Vagina (tissue), 2 donors: ENCODE results near the gene WAS. TPM values are rescaled to one million over a fixed set of nuclear protein-coding genes. Genes with fewer than 3 reads are reported as not detected.

ENCODE experiments used
- DNase-seq, 2 donors: peaks; one replicate each; pipeline ENCODE4 v3.0.0-alpha.2; 2017; ENCODE audit errors: extremely low spot score in 2 of 2
- H3K27ac ChIP-seq: fragments of 200-600 bp; sonication (generic); one replicate; pipeline ENCODE4 v1.5.1; 2019
- H3K27me3 ChIP-seq: fragments of 200-600 bp; sonication (generic); one replicate; pipeline ENCODE4 v1.5.1; 2019
- H3K36me3 ChIP-seq, 2 donors: fragments of 200-600 bp; sonication (generic); one replicate each; pipeline ENCODE4 v1.5.1; 2017 to 2019
- H3K4me1 ChIP-seq: fragments of 200-600 bp; sonication (generic); one replicate; pipeline ENCODE4 v1.5.1; 2019
- H3K4me3 ChIP-seq, 2 donors: fragments of 200-600 bp; sonication (generic); 1 replicate in 1 of 2; 2 replicates in 1 of 2; pipeline ENCODE4 v1.5.1; 2016 to 2019
- H3K9me3 ChIP-seq: fragments of 200-600 bp; sonication (generic); one replicate; pipeline ENCODE4 v1.5.1; 2019
- POLR2A ChIP-seq, 2 donors: fragments of 450-650 bp; IDR thresholded peaks; one replicate each; pipeline ENCODE4 v1.6.1; 2017; ENCODE audit warnings: antibody characterized with exemption in 2 of 2, mild to moderate bottlenecking in 2 of 2, moderate library complexity in 2 of 2
- POLR2AphosphoS5 ChIP-seq, 2 donors: sonication (generic); formaldehyde crosslinking; IDR thresholded peaks; one replicate each; pipeline ENCODE4 v1.9.0; 2017; ENCODE audit warnings: antibody characterized with exemption in 2 of 2, mild to moderate bottlenecking in 2 of 2, low read depth in 1 of 2; ENCODE audit not compliant: insufficient read depth in 1 of 2
- intact Hi-C: fragments of 100-400 bp; cut with DNase I; formaldehyde crosslinking; loops from one replicate; pipeline ENCODE4 v1.15.1; 2023
- total RNA-seq: library from RNA; depleted of rRNA; stranded (reverse); fragments of >200 nt; gene quantifications from one replicate; pipeline ENCODE4 v1.2.3, GENCODE V29; 2016
- TF ChIP-seq, protein P1 (sequence below), 3 experiments: fragments of 450-650 bp in 2 of 3; fragments of 200-600 bp in 1 of 3; sonication (generic) in 1 of 3; IDR thresholded peaks; one replicate each; pipeline ENCODE4 v1.5.1; 2017 to 2019; ENCODE audit warnings: antibody characterized with exemption in 3 of 3, mild to moderate bottlenecking in 2 of 3, moderate library complexity in 2 of 3

WAS gene
- total RNA-seq, 1 donor from 2014 or later = 4.4 TPM

DNA sequence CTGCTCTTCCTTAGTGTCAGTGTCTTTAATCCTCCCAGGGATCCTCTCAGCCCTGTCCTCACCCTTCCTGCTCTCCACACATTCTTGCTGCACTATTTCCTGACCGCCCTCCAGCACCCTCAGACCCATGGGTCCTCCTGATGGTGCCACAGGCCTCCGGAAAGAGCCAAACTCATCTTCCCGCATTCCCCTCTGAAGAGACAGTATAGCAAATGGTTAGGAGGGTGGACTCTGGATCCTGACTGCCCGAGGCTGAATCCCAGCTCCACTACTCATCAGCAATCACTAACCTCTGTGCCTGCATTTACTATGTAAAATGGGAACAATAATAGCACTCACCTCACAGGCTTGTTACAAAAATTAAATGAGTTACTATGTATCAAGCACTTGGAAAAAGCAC, 19.1 kb downstream of the WAS start:
- H3K27me3 ChIP-seq = no peaks in the 10 kb centered on the region
- H3K27ac ChIP-seq = no peak overlapping the region
- intact Hi-C loops = no loop called here
- H3K9me3 ChIP-seq = no peaks in the 10 kb centered on the region
- no peaks in the 10 kb centered on the region for H3K4me1 ChIP-seq
- no peak for DNase-seq
- no peak overlapping the region for H3K4me3 ChIP-seq
- no peaks in the 10 kb centered on the region for H3K36me3 ChIP-seq
- TF ChIP-seq, protein P1, sequence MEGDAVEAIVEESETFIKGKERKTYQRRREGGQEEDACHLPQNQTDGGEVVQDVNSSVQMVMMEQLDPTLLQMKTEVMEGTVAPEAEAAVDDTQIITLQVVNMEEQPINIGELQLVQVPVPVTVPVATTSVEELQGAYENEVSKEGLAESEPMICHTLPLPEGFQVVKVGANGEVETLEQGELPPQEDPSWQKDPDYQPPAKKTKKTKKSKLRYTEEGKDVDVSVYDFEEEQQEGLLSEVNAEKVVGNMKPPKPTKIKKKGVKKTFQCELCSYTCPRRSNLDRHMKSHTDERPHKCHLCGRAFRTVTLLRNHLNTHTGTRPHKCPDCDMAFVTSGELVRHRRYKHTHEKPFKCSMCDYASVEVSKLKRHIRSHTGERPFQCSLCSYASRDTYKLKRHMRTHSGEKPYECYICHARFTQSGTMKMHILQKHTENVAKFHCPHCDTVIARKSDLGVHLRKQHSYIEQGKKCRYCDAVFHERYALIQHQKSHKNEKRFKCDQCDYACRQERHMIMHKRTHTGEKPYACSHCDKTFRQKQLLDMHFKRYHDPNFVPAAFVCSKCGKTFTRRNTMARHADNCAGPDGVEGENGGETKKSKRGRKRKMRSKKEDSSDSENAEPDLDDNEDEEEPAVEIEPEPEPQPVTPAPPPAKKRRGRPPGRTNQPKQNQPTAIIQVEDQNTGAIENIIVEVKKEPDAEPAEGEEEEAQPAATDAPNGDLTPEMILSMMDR (IDR thresholded peaks at IDR 0.05) = no peak
- TF ChIP-seq POLR2A (IDR thresholded peaks at IDR 0.05) (no peak), POLR2AphosphoS5 (IDR thresholded peaks at IDR 0.05; ENCODE audit: insufficient read depth in 1 of 2, low read depth in 1 of 2) (no peak)

DNA sequence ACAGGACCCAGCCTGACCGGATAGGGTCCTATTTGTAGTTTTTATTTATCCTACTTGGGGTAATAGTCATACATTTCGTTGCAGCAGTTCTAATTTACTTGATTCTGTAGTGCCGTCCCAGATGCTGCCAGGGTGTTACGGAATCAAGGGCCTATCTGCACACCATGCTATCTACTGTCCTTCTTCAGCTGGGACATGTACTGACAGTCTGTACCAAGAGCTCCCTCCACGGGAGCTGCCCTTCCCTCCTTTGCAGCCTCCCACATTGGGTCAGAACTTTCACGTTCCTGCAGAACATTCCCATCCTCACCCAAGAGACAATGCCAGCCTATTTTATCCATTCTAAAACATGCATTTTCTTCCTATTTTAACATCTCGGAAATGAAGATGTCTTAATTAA, 19.6 kb downstream of the WAS start:
- H3K27ac ChIP-seq = no peak overlapping the region
- no peak overlapping the region for H3K4me3 ChIP-seq
- TF ChIP-seq POLR2AphosphoS5 (IDR thresholded peaks at IDR 0.05; ENCODE audit: insufficient read depth in 1 of 2, low read depth in 1 of 2) = no peak
- TF ChIP-seq, protein P1 (IDR thresholded peaks at IDR 0.05) = no peak
- no peak for TF ChIP-seq POLR2A (IDR thresholded peaks at IDR 0.05)
- intact Hi-C loops = no loop called here
- H3K4me1 ChIP-seq = no peaks in the 10 kb centered on the region
- no peaks in the 10 kb centered on the region for H3K36me3 ChIP-seq
- no peaks in the 10 kb centered on the region for H3K9me3 ChIP-seq
- DNase-seq = no peak
- H3K27me3 ChIP-seq = no peaks in the 10 kb centered on the region

DNA sequence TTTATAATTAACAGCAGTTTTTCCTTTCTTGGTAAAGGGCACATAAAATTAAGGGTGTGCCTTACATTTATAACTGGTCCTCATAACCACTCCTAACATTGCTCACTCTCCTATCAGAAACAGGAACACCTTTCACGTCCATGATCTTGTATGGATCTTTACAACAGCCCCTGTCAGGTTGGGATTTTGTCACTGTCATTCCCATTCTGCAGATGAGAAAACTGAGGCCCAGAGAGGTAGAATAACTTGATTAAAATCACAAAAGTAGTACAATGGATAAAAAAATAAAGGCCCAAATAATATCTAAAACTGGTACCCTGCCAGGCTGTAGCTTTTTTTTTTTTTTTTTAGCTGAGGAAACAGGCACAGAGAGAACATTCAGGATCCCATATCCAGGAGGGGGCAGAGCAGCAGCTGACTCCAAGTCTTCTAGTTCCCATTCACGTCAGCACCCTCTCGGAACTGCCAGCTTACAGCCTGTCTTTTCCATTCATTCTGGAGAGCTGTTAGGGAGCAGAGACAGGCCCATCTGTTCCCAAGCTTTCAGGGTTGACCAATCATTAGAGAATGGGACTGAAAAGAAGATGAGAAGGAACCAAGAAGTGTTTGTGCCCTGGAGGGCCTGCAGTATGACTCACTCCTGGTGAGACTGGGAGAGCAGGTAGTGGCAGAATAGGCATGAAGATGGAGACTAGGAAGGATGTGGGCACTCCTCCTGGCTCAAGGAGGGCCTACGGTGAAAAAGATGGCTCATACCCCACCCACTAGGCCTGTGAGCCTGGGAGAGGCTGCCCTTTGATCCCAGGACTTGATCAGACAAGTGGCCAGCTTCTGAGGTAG, 20.3 kb downstream of the WAS start:
- no peaks in the 10 kb centered on the region for H3K4me1 ChIP-seq
- TF ChIP-seq POLR2A (IDR thresholded peaks at IDR 0.05) = no peak
- H3K4me3 ChIP-seq = no peak overlapping the region
- no peak overlapping the region for H3K27ac ChIP-seq
- intact Hi-C loops = no loop called here
- H3K36me3 ChIP-seq = no peaks in the 10 kb centered on the region
- no peaks in the 10 kb centered on the region for H3K9me3 ChIP-seq
- no peaks in the 10 kb centered on the region for H3K27me3 ChIP-seq
- DNase-seq = no peak

DNA sequence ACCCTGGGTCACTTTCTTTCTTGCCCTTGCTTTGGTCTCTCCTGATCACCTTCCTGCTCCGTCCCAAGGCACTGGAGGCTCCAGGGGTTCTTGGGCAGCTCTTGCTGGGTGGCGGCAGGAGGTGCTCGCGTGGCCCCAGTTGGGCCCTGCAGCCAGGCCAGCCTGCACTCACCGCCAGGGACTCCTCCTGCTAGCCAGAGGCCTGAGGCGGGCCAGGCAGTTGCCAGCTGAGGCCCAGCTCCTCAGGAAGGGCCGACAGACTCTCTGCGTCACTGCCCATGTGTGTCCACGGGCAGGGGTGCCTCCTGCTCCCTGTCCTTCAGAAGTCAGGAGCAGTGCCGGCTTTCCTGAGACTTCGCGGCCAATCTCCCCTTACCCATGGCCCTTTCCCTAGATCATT, 22.3 kb downstream of the WAS start:
- intact Hi-C loops = no loop called here
- no peak overlapping the region for H3K4me3 ChIP-seq
- TF ChIP-seq POLR2A (IDR thresholded peaks at IDR 0.05) (no peak), POLR2AphosphoS5 (IDR thresholded peaks at IDR 0.05; ENCODE audit: insufficient read depth in 1 of 2, low read depth in 1 of 2) (no peak)
- TF ChIP-seq, protein P1 (IDR thresholded peaks at IDR 0.05) = no peak
- no peak overlapping the region for H3K27ac ChIP-seq
- no peaks in the 10 kb centered on the region for H3K9me3 ChIP-seq
- no peaks in the 10 kb centered on the region for H3K4me1 ChIP-seq
- no peaks in the 10 kb centered on the region for H3K36me3 ChIP-seq
- no peak for DNase-seq
- H3K27me3 ChIP-seq = no peaks in the 10 kb centered on the region

DNA sequence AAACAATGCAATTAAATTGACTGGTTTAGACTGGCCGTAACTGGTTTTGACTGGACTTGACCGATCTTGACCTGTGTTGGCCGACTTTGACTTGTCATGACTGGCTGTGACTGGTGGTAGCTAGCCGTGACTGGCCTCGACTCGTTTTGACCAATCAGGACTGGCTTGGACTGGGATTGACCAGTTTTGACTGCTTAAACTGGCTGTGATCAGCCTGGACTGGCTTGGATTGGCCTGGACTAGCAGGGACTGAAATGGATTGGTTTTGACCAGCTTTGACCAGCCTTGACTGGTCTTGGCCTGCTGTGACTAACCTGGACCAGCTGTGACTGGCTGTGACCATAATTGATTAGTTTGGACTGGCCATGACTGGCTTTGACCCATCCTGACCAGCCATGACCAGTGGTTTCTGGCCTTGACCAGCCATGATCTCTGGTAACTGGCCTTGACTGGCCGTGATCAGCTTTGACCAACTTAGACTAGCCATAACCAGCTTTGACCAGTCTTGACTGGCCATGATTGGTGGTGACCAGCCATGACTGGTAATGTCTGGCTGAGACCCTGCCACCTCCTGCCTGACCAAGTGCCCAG, 26.0 kb downstream of the WAS start:
- Histone ChIP-seq H3K4me1 (no peaks in the 10 kb centered on the region), H3K27me3 (no peaks in the 10 kb centered on the region), H3K4me3 (no peak overlapping the region), H3K36me3 (no peaks in the 10 kb centered on the region), H3K27ac (no peak overlapping the region), H3K9me3 (no peaks in the 10 kb centered on the region)
- intact Hi-C loops = loop anchor here (5.0 kb wide), 1 partner anchor 1297 kb away; no protein-coding TSS in a partner anchor
- no peak for DNase-seq
- TF ChIP-seq POLR2A (IDR thresholded peaks at IDR 0.05) = no peak
- TF ChIP-seq, protein P1 (IDR thresholded peaks at IDR 0.05) = no peak
- TF ChIP-seq POLR2AphosphoS5 (IDR thresholded peaks at IDR 0.05; ENCODE audit: insufficient read depth in 1 of 2, low read depth in 1 of 2) = no peak
